ENCODE results near the gene SPTLC3.

Gene SPTLC3

DNA sequence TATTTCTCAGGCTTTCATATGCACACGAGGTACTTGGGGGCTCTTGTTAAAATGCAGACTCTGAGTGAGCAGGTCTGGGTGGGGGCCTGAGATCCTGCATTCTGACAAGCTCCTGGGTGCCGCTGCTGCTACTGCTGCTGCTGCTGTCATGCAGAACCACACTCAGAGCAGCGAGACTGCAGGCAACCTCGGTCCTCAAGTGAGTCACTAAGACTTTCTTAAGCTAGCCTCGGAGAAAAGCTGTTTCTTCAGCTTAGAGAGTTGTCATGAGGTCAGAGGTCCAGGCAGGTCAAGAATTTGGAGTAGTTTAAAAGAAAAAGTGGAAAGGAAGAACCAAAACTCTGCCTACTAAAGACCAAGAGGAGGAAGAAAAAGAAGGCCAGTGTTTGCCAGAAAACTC is 92.9 kb downstream of the SPTLC3 start:
- no peak for DNase-seq

DNA sequence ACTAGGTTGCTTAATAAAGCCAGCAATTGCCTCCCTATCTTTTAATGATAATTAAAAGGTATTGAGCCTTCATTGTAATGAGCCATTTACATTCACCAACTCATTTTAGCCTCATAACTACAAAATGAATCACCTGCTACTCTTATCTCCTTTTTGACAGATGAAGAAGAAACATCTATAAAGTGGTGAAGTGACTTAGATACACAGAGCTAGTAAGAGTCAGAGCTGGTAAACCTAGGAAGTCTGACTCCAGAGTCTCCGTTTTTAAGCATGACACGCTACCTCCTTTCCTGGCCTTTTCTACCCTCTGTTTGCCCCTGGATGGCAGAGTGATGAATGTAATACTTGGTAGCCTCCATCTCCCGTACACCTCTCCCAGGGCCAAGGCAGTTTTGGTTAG is 93.5 kb downstream of the SPTLC3 start:
- DNase-seq = no peak

DNA sequence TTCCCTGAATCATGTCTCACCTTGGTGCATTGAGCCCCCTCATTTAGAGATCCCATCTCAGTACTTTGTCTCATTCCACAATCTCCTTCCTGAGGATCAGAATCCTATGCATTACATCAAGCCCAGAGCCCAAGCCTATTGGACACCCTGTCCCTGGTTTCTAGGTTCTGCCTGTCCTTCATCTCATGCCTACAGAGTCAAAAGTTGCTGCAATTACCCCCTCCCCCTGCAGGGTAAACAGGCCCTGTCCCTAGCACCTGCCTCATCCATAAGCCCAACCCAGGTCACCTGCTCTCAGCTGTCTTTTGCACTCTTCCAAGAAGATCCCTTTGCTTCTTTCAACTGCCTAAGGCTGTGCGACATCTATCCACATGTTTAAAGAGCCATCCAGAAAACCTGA is 93.9 kb downstream of the SPTLC3 start:
- DNase-seq = no peak

DNA sequence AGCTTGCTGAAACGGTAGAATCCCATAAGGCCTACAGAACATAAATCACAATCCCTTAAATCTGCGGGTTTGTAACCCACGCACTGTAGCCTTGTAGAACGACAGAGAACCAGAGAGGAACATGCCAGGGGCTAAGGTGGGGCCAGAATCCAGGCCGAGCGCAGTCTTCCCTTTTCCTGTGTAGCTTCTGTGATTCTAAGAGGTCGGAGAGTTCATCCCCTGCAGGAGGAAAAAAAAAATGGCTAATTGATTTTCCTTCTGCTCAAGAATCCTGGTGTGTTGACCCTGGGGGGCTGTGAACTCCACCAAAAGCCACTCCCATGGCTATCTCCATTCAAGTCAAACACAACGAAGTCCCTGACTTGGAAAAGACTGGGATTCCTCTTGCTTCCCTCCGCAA is 96.3 kb downstream of the SPTLC3 start:
- DNase-seq = no peak

DNA sequence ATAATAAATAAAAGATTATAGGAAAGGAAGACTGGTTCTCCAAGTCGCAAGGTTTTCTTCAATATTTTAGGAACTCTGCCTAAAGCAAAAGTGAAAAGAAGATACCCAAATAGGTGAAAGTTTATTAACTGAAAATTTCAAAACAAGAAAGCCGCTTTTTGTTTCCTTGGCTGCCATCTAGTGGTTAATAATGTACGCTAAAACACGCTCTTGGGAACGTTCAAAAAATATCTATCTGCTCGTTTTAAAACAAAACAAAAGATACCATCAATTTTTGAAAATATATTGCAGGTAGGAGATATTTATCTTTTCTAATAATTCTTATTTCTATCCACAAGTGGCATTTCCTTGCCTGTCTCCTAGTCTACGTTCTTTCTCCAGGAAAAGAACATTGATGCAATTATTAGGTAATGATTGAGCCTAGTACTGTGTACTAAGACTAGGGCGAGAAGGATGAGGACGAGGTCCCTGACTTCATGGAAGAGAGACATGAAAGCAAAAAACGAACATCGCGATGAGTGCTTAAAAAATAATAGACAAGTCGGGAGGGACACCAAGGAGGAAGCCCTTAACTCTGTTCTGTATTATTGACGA is 97.2 kb downstream of the SPTLC3 start:
- DNase-seq = no peak

DNA sequence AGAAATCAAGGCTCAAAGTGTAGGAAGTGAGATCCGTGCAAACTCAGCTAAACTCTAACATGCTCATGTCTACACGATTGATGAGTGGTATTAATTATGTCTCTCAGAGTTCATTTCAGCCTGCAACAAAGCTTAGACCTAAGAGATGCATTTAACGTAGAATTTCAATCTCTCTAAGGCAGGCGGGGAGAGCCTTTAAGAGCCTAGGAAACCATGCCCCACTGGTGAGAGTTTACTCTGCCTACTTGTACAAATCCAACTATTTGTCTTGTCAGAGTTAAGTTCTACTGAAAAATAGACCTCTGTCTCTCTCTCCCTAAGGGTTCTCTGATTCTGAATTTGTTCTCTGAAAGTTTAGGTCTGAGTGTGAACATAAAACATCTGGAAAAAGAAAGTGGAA is 100.9 kb downstream of the SPTLC3 start:
- DNase-seq = no peak

DNA sequence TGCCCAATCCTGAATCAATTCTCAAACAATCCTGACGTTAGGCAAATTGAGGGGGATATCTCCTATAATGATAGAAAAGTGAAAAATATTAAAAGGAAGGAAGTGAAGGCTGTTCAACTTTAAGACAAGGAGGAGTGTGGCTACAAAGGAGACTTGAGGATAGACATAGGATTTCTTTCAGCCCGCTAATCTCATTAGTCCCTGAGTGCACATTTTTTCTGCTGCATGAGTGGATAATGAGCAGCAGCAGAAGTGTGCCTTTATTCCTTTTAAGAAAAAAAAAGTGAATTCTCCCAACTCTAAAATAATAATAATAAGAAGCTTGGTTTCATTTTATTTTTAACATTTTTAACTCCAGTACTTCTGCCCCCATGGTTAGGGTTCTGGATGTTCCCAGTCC is 102.0 kb downstream of the SPTLC3 start:
- no peak for DNase-seq

DNA sequence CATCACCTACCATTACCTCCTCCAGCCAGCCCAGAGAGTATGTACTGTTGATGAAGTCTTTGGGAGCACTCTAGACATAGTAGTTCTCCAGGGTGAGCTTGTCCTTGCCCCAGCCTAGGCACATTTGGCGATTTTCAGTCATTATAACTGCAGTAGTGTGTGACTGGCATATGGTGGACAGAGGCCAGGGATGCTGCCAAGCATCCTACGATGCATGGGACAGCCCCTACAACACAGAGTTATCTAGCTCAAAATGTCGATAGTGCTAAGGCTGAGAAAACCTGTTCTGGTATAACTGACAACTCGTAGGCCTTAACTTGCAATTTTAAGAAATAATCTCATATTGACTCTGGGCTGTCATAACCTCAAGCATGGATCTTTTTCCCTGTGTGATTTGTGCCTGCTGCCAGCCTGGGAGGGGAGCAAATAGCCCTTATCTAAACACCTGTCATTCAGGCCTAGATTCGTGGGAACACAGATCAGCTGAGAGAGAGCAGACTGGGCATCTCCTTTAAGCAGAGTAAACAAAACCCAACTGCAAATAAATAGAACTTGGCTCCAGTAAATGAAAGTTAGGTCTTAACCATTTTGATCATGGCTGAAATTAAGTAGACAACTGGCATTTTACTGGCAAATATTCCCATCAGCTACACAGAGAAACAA is 102.6 kb downstream of the SPTLC3 start:
- no peak for DNase-seq

DNA sequence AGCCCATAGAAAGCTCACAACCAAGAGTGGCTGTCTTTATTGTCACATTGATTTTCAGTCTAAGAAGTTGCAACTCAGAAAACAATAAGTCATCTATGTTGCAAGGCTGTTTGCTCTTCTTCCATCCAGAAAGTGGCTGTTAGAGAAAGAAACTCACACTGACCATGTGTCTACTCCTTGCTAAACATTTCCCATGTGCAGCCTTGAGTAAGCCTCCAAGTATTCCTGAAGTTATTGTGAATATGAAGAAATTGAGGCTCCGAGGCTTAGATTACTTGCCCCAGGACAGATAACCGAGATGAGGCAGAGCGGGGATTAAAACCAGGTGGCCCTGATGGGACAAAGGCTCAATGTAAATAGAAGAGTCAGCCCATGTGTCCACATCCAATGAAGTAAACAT is 105.0 kb downstream of the SPTLC3 start:
- DNase-seq = no peak

DNA sequence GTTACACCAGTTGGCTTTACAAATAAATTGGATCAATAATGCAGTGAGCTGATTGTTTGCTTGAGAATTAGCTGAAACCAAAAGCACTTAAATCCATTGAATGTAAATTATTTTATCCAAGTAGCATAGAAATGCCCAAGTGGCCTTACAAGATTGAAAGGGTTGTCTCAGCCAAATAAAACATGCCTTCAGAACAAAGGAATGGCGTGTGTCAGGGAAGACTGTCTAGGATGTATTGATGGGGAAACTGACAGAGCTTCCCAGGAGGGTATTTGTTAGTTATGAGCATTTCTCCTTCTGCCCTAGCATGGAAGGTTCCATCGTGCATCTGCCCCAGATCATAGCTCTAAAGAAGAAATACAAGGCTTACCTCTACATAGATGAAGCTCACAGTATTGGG is 108.4 kb downstream of the SPTLC3 start:
- no peak for DNase-seq

DNA sequence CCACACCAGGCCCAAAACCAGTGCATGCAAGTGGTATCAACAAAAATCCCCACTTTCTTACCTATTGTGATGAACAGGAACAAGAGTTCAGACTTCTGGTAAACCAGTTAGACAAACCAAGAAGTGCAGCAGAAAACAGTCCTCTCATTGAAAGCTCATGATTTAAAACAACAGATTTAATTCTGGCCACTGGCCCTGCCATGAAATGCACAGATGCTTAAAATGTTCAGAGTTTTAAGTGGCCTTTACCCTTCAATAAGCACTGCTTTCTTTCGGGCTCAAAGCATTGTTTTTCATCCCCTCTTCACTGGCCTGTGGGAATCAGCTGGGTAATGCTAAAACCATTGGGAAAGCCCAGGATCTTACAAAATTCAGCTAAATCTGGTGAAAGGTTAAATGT is 109.9 kb downstream of the SPTLC3 start:
- no peak for DNase-seq

DNA sequence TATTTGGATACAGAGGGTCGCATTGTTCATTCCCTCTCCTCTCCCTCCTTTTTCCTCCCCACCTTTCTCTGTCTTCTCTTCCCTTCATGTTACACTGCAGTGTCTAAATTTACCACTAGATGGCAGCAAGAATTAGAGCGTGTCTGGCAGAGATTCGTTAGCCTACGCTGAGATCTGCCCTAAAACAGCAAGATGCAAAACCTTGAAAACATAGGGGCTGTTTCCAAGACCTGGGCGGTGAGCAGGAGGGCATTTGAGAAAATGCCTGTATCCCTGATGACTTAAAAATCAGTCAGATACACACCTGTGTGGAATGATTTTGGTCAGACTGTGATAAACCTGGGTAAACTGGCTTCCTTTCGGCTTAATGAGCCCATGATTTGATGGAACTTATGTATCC is 110.8 kb downstream of the SPTLC3 start:
- peak; percentile 16 for DNase-seq

DNA sequence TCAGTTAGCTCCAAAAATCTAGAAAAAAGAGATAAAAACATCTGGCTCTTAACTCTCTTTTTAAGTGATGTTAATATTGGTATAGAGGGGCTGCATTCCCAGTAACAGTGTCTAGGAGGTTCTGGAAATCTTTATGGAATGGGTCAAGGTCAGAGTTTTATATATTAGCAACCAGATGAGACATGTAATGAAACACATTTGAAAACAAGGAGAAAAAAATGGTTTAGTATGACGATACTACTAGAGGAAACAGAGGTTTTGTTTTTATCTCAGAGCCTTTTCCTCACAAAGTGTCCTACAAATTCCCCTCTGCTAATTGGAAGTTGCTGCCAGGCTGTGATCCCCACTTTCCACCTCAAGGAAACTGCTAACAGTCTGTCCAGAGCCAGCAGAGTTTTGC is 111.7 kb downstream of the SPTLC3 start:
- no peak for DNase-seq

DNA sequence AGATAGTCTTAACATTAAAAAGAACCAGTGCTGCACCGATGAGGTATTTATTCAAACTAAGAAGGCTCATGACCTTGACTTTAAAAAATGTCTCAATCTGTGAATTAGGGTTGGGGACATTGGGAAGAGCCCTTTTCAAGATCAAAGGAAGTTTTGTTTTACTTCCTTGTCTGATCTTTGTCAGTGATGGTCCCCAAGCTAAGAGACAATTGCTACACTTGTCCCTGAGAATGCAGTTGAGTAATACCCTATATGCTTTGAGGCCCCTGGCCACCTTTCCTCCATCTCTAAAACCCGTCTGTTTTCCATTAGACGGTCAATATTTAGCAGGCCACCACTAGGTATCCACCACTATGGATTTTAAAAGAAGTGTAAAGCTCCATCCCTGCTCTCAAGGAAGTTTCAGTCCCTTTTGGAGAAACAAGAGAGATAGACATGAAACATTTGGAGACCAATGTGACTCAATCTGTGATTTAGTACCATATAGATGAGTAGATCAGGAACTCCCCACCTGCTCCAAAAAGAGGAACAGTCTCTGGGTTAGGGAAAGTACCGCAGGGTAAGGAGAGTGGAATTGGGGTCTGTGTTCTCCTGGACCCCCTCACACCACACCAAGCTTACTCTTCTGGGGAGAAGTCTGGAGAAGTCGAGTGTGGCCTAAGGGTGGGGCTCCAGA is 113.2 kb downstream of the SPTLC3 start:
- no peak for DNase-seq

DNA sequence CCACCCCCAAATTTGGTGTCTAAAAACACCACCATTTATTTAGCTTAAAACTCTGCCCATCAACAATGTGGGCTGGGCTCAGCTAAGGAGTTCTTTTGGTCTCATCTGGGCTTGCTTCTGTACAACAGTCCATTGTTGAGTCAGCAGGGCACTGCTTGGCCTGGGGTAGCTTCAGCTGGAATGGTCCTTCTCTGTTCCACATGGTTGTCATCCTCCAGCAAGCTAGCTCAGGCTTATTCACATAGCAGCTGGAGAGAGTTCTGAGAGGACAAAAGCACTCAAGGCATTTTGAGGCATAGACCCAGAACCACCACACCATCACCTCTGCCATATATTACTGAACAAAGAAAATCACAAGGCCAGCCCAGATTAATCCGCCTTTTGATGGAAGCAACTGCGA is 116.7 kb downstream of the SPTLC3 start:
- no peak for DNase-seq

DNA sequence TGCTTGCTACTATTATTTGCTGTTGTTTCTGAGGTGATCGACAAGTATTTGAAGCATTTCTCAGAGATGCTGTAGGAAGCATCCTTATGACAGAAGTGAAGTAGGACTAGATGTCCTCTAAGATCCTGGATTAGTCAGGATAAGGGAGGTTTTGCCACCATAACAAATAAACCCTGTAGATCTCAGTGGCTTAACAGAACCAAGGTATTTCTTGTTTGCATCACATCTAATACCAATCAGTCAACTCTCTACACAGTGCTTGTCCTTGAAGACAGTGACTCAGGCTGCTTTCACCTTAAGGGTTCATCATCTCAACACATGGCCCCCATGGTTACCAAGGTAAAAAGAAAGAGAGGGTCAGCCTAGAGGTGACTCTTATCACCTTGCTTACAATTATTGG is 119.4 kb downstream of the SPTLC3 start:
- DNase-seq = no peak

DNA sequence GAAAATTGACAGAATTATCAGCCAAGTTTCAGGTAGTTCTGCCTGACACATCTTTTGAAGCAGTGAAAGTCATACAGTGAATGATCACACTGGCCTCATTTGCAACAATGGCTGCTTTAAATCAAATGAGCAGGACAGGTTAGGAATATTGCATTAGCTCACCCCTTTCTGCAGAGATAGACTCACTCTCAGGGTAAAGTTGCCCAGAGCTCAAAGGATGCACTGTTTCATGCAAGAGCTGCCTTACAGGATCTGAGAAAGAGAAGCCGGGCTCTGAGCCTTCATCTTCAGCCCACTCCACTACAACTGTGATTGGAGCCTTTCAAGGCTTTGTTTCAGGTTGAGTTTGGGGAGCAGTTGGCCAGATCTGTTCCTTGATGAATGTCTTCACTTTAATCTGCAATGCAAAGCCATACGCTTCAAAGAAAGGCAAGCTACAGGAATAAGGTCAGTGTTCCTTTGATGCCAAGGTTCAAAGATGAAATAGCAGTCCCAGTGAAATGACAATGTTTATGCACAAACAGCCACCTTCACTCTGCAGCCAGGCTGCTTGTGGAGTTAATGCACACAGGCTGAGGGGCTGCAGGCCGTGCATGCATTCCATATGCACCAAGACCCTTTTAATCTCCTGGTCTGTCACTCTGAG is 121.4 kb downstream of the SPTLC3 start:
- no peak for DNase-seq

DNA sequence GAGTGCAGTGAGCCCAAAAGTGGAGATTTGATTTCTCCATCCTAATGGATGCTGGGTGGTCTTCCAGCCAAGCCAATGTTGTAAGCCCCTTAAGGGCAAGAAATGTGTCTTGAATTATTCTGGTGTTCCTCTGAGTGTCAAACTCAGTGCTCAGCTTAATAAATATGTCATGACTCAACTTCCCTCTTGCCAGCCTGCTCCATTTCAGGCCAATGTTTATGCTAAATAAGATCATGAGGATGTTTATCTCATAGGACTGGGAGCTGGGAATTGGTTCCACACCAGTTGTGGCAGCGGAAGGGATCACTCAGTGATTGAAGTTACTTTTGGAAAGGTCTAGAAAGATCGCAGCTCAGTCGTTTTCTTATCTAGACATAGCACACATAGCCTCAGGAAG is 121.9 kb downstream of the SPTLC3 start:
- DNase-seq = no peak

DNA sequence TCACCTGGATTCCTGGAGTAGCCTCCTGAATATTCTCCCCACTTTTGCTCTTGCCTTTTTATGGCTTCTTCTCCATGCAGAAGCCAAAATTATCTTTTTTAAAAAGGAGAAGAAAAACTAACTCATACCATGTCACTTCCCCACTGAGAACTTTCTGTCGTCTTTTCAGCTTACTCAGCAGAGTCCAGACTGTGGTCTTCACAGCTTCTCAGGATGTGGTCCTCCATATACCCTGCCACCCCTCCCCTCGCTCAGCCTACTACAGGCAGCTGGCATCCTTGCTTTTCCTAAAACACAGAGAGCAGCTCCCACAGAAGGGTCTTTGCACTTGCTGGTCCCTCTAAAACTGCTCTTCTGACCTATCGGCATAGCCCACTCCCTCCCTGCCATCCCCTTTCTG is 122.9 kb downstream of the SPTLC3 start:
- no peak for DNase-seq

DNA sequence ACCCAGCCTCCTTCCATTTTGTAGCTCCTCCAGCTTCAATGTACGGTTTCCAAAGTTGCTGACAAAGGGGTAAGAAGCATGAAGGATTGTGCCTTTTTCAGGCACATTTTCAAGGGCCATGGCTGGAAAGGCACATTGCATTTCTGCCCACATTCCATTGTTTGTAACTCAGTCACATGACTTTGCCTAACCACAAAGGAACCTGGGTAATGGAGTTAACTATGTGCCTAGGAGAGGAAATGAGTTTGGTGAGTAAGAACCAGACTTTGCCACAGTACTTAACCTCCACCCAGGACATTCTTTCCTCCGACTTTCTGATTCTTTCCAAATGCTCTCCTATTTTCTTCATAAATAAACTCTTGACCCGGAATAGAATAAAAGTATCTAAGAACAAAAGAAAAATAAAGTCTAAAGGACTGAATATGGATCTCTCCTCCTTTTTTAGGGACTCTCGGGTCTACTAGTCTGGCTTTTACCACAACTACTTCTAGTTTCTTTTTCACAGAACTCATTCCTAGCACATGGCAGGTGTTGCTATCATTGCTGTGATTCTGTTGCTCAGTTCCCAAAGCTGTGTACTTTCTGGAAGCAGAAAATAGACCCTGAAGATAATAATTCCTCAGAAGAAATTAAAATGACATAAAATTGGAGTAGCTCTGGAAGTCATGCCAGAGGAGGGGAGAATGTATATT is 130.8 kb downstream of the SPTLC3 start:
- no peak for DNase-seq

DNA sequence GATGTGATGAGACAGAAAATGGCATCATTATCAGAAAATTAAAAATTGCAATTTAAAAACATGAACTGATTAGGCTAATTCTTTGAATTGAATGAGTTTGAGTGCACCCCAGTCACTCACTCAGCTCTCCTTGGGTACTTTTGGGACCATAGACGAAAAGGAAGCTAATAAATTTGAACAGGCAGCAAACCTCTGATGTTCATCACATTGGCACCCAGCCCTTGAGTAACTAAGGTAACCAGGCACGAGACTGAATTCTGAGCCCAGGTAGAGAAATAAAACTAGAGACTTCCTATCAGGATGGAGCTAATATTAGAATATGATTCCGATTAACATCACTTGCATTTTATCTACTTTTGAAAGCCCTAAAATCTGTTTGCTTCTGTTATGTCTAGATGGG is 131.4 kb downstream of the SPTLC3 start:
- DNase-seq = no peak

DNA sequence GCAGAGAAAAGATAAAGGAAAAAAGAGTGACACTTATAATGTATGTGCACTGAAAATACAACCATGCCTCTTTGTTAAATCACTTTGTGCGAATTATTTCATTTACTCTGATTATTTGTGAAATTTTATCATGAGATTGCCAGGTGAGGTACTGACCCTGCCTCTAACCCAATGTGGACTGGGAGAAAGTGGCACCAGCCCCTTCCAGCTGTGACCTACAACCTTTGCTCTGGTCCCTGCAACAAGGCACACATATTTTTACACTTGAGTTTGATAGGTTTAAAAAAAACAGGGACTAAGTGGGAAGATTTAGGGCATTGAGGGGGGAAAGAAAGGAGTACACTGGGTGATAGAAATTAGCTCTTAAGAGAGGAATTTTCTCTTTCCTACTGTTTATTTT is 132.0 kb downstream of the SPTLC3 start:
- no peak for DNase-seq

DNA sequence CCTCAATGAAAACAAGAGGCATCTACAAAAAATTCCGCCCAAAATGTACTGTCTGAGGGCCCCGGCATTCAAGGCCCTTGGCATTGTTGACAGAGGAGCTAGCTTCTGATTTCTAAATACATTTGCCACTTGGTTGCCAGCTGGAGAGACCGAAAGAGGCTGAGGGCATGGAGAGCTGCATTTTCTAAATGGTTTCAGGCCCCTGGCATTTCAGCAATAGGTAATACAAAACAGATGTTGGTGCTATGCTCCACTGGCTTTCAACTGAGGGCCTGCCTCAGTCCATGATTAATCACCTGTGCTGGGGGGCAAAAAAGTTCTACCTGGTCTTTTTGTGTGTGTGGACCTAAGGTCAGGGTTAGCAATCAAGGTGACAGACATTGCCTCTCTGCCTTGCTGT is 132.8 kb downstream of the SPTLC3 start:
- no peak for DNase-seq

DNA sequence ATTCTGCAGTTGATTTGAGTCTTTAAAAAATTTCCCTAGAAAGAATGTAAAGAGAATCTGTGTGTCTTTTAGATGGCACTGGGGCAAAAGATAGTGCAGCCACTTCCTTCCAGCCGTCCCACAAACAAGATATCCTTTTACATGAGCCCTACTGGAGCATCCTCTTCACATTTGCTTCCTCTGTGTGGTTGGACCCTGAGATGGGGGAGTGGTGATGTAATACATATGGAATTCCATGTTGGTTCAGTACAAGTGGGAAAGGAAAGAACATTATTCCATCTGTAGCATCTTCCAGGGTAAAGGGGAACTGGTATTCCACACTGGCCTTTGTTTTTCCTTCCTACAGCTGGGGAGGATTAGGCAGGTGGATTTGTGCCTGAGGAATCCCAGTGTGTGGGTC is 133.4 kb downstream of the SPTLC3 start:
- DNase-seq = no peak
